AG08396 (cell line): ENCODE measurements around the gene MORF4L2.

ENCODE experiments used
- DNase-seq: peaks from one replicate; pipeline ENCODE4 v3.0.0; 2012; ENCODE audit warnings: low spot score, mixed read lengths

MORF4L2 gene, protein sequence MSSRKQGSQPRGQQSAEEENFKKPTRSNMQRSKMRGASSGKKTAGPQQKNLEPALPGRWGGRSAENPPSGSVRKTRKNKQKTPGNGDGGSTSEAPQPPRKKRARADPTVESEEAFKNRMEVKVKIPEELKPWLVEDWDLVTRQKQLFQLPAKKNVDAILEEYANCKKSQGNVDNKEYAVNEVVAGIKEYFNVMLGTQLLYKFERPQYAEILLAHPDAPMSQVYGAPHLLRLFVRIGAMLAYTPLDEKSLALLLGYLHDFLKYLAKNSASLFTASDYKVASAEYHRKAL

GRCh38 chrX:103686199-103687072 lies at the start of gene MORF4L2:
Gene MORF4L2 (minus strand): TSS chrX:103686699. CDS start chrX:103677027, 9,672 bp downstream.
- DNase-seq = peak; percentile 78

- DNase-seq = no peak
Measured at GRCh38 chrX:103734125-103734760, 47.7 kb upstream of the MORF4L2 start.

DNA sequence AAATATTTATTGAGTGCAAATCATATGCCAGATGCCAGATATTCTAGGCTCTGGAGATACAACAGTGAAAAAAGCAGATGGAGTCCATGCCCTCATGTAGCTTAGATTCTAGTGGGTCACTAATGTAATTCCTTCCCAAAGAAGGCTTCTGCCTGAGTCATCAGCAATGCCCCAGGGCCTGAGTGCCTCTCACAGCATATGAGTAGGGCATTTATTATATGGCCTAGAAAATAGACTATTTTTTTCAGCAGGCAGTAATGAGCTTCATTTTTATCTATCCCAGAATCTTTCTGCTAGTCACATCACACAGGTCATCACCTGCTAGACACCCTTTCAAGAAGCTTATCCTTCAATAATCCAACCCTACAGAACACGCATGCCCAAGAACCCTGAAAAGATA lies 46.5 kb upstream of the MORF4L2 start:
- DNase-seq = no peak

DNA sequence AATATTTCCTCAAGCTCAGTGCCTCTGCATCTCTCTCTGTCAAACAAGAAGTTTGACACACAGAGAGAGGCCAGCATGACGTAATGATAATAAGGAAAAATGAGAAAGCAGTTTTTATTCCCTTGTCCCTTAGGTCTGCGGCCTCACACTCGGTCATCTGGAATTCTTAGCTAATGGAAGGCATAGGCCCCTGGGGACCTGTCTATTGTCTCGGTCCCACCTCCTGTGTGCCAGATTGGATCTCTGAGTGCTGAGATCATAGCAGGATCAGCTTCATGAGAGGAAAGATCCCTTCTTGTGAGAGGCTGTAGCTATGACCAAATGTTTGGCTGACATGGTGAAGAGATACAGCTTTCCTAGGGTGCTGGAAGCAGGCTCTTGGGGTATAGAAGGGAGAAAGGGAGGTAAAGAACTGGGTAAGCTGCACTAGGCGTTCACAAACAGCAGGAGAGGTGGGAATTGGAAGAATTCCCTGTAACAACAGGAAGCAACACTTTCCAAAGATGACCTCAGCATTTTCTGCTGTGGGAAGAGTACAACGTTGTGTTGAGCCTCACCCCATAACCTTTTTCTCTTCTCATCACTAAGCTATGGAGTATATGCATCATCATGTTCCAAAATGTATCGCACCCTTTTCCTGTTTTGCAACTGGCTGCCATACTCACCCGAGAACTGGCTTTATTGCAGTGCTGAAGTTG lies 44.4 kb upstream of the MORF4L2 start:
- no peak for DNase-seq

- no peak for DNase-seq
Measured at GRCh38 chrX:103730147-103730795, 43.8 kb upstream of the MORF4L2 start.

DNA sequence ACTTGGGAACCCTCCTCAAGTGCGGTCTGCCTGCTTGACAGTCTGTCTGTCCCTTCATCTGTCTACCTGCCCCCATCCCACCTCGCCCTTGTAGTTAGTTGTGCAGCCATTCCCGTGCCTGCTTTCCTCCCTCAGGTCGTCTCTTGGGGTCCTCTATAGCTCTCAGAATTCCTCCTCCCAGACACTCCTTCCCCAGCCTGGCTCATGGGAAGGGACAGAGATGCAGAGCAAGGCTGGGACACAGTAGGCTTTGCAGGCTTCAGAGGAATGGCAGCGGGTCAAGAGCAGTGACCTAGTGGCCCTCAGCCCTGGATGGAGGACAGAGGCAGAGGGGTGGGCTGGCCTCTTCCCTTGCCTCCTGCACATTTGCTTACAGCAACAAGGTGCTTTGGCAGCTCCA lies 42.5 kb upstream of the MORF4L2 start:
- no peak for DNase-seq

DNA sequence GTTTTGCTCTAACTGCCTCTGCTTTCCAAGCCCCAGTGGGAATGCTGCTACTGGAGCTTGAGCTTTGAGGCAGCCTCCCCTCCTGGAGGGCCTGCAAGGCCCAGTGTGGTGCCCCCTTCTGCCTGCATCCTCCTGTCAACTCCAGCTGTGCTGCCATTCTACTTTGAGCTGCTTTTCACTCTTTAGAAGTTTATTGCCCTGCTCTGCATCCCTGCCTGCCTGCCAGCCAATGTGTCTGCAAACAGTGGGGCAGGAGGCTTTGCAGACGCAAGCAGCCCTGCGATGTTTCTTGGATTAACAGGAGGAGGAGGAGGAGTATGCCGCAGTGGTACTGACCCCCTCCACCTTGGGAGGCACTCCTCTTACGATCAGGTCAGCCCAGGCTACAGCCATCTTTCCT lies 40.6 kb upstream of the MORF4L2 start:
- DNase-seq = no peak

DNA sequence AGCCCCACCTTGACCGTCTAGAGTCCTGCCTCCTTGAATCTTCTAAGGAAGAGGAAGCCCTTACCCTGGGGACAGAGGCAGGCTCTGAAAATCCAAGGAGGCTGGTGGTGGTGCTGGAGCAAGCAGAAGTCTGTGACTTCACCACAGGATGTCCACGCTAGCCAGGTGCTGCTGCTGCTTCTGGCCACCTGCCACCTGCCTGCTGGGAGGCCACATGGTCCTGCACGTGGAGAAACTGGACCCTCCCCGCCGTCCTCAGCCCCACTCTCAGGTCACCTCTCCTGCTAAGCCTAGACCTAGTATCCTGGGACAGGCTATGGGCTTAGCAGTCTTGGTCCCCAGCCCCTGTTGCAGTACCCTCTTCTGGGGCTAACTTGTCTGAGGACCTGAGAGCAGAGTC lies 40.0 kb upstream of the MORF4L2 start:
- DNase-seq = no peak

DNA sequence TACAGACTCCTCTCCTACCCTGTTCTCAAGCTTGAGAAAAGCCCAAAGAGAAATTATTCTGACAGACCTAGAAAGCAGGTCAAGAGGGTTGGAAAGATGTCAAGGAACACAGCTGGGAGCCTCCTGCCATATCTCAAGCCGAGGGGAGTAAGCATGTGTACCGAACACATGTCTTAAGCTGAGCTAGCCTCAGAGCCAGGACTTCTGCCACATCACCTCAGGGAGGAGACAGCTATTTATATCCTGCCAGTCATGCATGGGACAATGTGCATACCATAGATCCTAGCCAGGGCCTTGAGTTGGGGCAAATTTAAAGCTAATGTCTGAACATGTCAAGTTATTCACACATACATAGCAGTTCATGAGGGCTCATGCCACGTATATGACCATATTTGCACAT lies 36.0 kb upstream of the MORF4L2 start:
- DNase-seq = no peak

DNA sequence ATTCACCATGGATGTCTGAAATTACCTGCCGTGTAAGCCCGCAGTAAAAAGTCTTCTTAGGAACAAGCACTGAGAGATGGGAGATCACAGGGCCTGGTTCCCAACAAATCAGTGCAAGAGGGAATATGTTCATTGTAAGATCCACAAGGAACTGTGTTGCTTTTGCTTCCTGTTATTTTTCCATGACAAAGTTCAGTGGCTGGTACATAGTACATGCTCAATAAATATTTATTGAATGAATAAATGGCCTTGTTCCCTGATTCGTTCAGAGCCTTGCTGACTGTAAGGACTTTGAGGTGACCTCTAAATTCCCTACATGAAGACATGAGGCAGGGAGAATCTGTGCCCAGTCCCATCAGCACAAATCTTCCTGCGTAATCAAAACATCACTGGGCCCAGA lies 31.6 kb upstream of the MORF4L2 start:
- DNase-seq = no peak

DNA sequence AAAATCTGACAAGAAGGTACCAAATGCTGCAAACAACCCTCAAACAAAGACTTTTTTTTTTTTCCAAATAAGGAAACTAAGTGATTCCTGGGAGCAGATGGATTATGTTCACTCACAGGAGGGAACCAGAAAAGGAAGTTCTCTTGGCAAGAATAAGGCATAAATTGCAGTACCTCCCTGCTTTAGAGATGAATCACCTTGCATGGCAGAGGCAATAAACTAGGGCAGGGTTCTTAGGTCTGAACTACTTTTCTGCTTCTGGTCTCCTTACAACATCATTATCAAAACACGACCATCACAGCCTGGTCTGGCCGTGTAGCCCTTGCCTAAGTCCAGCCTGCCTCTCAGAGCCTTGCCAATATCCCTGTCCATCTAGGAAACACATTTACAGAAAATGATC lies 30.5 kb upstream of the MORF4L2 start:
- peak; percentile 36 for DNase-seq

DNA sequence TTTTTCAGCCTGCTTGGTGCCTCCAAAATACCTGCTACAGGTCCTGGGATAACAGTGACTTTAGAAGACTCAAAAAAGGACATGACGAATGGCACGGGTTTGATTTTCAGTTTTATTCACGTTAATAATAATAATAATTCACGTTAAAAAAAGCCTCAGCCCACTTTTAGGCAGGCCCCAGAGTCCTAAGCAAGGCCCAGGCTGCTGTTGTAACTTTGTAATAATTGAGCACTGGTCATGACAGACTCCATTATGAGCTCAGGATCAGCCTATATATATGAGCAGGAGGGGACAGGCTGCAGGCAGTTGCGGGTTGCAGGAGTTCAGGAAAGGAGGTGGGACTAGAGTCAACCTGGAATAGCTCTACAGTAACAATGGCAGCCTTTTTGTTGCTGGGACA lies 24.1 kb upstream of the MORF4L2 start, which contains the start of gene TMEM31:
Gene TMEM31 (plus strand): TSS at position 301 of the 400 bp plus-strand sequence. CDS start 1,350 bp downstream, outside the sequence.
- no peak for DNase-seq

DNA sequence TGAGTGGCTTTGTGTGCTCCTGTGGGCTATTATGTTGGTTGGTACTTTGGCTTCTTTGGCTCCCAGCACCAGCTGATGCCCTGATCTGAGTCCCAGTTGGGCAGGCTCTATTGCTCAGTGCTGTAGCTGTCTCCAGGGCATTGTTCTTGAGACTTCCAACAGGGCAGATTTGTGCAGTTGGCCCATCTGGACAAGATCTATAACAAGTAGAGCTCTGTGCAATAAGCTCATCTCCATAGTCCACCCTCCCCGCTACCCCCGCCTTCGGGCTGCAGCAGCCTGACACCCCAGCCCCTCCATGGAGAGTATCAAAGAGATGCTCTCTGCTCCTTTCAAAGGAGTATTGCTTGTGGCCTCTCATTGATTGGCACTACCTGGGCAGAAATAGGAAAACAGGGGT lies 18.4 kb upstream of the MORF4L2 start:
- no peak for DNase-seq

DNA sequence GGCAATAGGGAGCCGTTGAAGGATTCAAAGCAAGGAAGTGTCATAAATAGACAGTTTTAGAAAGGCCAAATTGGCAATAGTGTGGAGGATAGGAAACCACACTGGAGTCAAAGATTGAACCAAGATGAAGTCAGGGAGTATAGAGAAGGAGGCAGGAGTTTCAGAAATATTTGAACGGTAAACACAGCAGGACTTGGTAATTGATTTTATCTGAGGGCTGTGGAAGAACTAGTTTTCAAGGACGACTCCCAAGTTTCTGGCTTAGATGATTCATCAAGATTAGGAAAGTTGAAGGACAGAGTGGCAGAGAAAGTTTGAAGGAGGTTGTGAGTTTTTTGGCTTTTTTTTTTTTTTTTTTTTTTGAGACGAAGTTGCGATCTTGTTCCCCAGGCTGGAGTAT lies 12.7 kb upstream of the MORF4L2 start:
- DNase-seq = no peak

- no peak for DNase-seq
Measured at GRCh38 chrX:103697687-103698086, 11.2 kb upstream of the MORF4L2 start.

DNA sequence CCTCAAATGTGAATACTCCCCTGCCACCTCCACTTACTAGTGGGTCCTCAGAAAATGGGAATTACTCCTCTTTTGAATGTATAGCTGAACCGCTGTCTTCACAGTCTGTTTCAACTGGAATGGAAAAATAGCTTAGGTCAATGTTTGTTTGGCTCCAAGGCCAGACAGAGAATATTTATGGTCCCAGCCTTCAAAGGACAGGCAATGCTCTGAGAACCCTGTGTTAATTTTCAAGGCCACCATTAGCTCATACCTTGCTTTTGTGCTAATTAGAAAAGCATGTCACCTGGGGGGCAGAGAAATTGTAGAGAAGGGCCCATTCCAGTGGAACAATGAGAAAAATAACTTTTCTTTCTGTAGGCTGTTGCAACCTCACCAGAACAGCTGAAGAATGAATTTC lies 4.6 kb upstream of the MORF4L2 start:
- DNase-seq = no peak

- peak; percentile 23 for DNase-seq
Measured at GRCh38 chrX:103688946-103689345, 2.4 kb upstream of the MORF4L2 start.

- peak; percentile 50 for DNase-seq
Measured at GRCh38 chrX:103687696-103688201, 1.2 kb upstream of the MORF4L2 start.

DNA sequence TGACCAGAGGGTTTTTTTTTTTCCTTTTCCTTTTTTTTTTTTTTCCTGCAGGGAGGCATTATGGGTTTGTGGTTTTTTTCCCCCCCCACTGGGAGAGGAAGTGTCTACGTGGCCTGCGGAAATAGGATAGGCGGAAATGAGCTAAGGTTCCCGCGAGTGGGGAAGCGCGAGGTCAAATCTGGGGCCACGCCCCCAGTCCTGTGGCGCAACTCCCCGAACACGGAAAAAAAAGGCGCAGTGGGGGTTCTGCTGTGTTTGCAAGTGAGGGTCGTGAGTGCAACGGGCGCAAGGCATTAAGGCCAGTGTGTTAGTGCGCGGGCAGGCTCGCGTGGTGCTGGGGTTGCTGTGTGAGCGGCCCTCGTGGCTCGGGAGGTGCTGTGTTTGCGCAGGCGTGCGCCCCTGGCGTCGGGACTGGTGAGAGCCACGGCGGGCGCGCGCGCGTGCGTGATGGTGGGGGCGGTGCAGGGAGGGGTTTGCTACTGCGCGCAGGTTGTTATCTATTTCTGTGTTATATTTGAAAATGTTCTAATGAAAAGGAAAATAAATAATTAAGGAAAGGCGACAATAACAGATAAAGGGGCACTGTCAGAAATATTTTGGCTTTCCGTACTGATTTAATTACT lies 685 bp upstream of the MORF4L2 start:
- peak; percentile 70 for DNase-seq

DNA sequence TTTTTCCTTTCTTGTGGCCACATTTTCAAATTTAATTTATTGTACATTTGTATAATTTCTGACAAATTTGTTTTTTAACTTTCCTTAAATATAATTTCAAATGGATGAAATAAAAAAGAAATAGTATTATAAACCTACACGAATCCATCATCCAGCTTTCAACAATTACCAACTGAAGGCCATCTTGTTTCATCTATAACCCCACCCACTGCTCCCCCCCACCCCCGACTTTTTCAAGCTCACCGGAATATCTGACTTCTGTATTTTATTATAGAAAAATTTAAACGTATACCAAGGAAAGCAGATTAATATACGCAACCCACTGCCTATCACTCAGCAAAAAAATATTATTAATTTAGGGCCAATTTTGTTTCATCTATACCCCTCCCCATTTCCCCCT lies 1.1 kb downstream of the MORF4L2 start:
- DNase-seq = no peak

GRCh38 chrX:103681443-103681842 lies 5.1 kb downstream of the MORF4L2 start:
- DNase-seq = no peak
